HEK293 (cell line): ENCODE results near the gene HYLS1.

Source experiments
- KLF10 ChIP-seq: fragments of 450-650 bp; IDR thresholded peaks from 2 replicates; pipeline ENCODE4 v1.5.1; 2018; ENCODE audit warnings: missing biosample characterization, mild to moderate bottlenecking, missing genetic modification characterization
- KLF9 ChIP-seq: fragments of 450-650 bp; formaldehyde crosslinking; IDR thresholded peaks from 2 replicates; pipeline ENCODE4 v1.5.1; 2016; ENCODE audit warnings: missing biosample characterization, missing genetic modification characterization, low read depth
- PRDM1 ChIP-seq: fragments of 450-650 bp; formaldehyde crosslinking; IDR thresholded peaks from 2 replicates; pipeline ENCODE4; 2016; ENCODE audit warnings: missing biosample characterization, missing genetic modification characterization
- TCF7L2 ChIP-seq: IDR thresholded peaks from 2 replicates; pipeline ENCODE4 v1.6.1; 2011; ENCODE audit warnings: low read depth, mild to moderate bottlenecking, inconsistent platforms, low read length, moderate library complexity, borderline replicate concordance
- YY1 ChIP-seq: fragments of 450-650 bp; formaldehyde crosslinking; IDR thresholded peaks from 2 replicates; pipeline ENCODE4 v1.5.1; 2018; ENCODE audit warnings: missing biosample characterization, missing genetic modification characterization
- ZNF37A ChIP-seq: fragments of 450-650 bp; IDR thresholded peaks from 2 replicates; pipeline ENCODE4 v1.5.1; 2018; ENCODE audit warnings: missing biosample characterization, missing genetic modification characterization
- ZNF398 ChIP-seq: fragments of 450-650 bp; formaldehyde crosslinking; IDR thresholded peaks from 2 replicates; pipeline ENCODE4 v1.5.1; 2017; ENCODE audit warnings: missing biosample characterization, missing genetic modification characterization
- TF ChIP-seq, protein P1 (sequence below): fragments of 450-650 bp; formaldehyde crosslinking; IDR thresholded peaks from 2 replicates; pipeline ENCODE4 v1.5.1; 2016; ENCODE audit warnings: missing biosample characterization, missing genetic modification characterization, low read depth
- TF ChIP-seq, protein P2 (sequence below): fragments of 450-650 bp; formaldehyde crosslinking; IDR thresholded peaks from 2 replicates; pipeline ENCODE4 v1.5.1; 2016; ENCODE audit warnings: missing biosample characterization, missing genetic modification characterization

DNA sequence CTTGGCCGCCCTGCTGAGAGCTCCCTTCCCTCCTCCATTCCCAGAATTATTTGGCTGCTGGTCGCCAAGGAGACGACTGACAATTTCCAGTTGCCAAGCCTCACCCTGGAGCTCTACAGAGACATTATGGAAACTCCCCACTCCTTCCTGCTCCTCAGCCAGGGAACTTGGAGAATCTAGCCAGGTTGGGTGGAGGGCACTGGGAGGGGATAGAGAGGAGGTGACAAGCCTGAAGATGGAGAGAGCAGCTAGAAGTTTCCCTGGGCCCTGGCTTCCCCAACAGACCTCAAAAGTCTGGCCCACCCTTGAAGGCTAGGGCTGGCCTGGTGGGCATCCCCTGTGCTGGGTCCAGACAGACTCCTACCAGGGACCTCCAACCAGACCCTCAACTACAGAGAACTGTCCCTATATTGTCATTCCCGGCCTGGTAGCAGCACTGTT lies 51.6 kb downstream of the HYLS1 start:
- no peak for TF ChIP-seq ZNF37A (tag by site-specific recombination)
- TF ChIP-seq, protein P1, sequence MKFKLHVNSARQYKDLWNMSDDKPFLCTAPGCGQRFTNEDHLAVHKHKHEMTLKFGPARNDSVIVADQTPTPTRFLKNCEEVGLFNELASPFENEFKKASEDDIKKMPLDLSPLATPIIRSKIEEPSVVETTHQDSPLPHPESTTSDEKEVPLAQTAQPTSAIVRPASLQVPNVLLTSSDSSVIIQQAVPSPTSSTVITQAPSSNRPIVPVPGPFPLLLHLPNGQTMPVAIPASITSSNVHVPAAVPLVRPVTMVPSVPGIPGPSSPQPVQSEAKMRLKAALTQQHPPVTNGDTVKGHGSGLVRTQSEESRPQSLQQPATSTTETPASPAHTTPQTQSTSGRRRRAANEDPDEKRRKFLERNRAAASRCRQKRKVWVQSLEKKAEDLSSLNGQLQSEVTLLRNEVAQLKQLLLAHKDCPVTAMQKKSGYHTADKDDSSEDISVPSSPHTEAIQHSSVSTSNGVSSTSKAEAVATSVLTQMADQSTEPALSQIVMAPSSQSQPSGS: no peak
- TF ChIP-seq TCF7L2: no peak
- TF ChIP-seq KLF9 (tag by site-specific recombination): no peak
- TF ChIP-seq, protein P2, sequence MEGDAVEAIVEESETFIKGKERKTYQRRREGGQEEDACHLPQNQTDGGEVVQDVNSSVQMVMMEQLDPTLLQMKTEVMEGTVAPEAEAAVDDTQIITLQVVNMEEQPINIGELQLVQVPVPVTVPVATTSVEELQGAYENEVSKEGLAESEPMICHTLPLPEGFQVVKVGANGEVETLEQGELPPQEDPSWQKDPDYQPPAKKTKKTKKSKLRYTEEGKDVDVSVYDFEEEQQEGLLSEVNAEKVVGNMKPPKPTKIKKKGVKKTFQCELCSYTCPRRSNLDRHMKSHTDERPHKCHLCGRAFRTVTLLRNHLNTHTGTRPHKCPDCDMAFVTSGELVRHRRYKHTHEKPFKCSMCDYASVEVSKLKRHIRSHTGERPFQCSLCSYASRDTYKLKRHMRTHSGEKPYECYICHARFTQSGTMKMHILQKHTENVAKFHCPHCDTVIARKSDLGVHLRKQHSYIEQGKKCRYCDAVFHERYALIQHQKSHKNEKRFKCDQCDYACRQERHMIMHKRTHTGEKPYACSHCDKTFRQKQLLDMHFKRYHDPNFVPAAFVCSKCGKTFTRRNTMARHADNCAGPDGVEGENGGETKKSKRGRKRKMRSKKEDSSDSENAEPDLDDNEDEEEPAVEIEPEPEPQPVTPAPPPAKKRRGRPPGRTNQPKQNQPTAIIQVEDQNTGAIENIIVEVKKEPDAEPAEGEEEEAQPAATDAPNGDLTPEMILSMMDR (tag by site-specific recombination): no peak
- no peak for TF ChIP-seq PRDM1
- no peak for TF ChIP-seq KLF10 (tag by site-specific recombination)
- no peak for TF ChIP-seq YY1 (tag by site-specific recombination)
- TF ChIP-seq ZNF398 (tag by site-specific recombination): no peak
